Measurements from ENCODE around the gene KATNAL2.

KATNAL2 gene

GRCh38 chr18:47121146-47121545, 203.7 kb downstream of the KATNAL2 start:
- no peak for DNase-seq

- no peak for DNase-seq
These were observed 223.9 kb downstream of the KATNAL2 start for GRCh38 chr18:47141289-47141688.

GRCh38 chr18:47143153-47143552, 225.8 kb downstream of the KATNAL2 start:
- DNase-seq, result no peak

GRCh38 chr18:47143899-47144485, 226.6 kb downstream of the KATNAL2 start:
- no peak for DNase-seq

GRCh38 chr18:47146206-47146605, 228.8 kb downstream of the KATNAL2 start:
- DNase-seq, result no peak

- DNase-seq, result no peak
These were observed 232.1 kb downstream of the KATNAL2 start for GRCh38 chr18:47149457-47150028.

- peak; percentile 81 for DNase-seq
These were observed 232.8 kb downstream of the KATNAL2 start, which contains the start of gene HDHD2 for GRCh38 chr18:47150029-47150823. Gene HDHD2, minus strand, starts transcription at chr18:47150500. Its CDS starts 14,061 bp downstream, at chr18:47136439.

- no peak for DNase-seq
These were observed 233.5 kb downstream of the KATNAL2 start for GRCh38 chr18:47150824-47151366.

GRCh38 chr18:47151439-47151838, 234.0 kb downstream of the KATNAL2 start:
- no peak for DNase-seq
